Measurements from ENCODE around the gene ABHD6. TPM values are rescaled to one million over a fixed set of nuclear protein-coding genes. Genes with fewer than 3 reads are reported as not detected.
A peak's percentile ranks its signal among the peaks of the same experiment; 100 is the strongest.

Gene ABHD6
- total RNA-seq, 2 donors from 2014 or later, result 7.5 to 8.6 TPM

GRCh38 chr3:58215317-58216025, 22.1 kb upstream of the ABHD6 start:
- Histone ChIP-seq H3K4me1 (ENCODE audit: control insufficient read depth, insufficient read depth, low read length) (no peaks in the 10 kb centered on the region), H3K36me3 (ENCODE audit: control insufficient read depth, insufficient read depth, low read length) (no peaks in the 10 kb centered on the region), H3K27ac (ENCODE audit: low read depth, low read length) (no peak overlapping the region), H3K9me3 (ENCODE audit: control insufficient read depth, low read length) (peaks cover 5% of the 10 kb centered on the region), H3K4me3 (ENCODE audit: low read length) (no peak overlapping the region), H3K27me3 (ENCODE audit: control insufficient read depth, insufficient read depth, low read length, poor library complexity, severe bottlenecking) (no peaks in the 10 kb centered on the region), H3K9ac (ENCODE audit: extremely low read depth, low read length, poor library complexity, severe bottlenecking) (no peak overlapping the region)
- 90 to 92% methylated on average over 4 to 10 of the region's 10 CpGs for WGBS, 2 experiments (ENCODE audit: insufficient coverage in 1 of 2, insufficient read length in 1 of 2)
- H3K9me3 Mint-ChIP-seq, result peaks cover 2% of the 10 kb centered on the region
- peaks cover 3% of the 10 kb centered on the region for H3K27me3 Mint-ChIP-seq (ENCODE audit: insufficient read depth)
- H3K36me3 Mint-ChIP-seq (ENCODE audit: low read depth), result no peaks in the 10 kb centered on the region
- peaks cover 12% of the 10 kb centered on the region for H3K4me1 Mint-ChIP-seq
- peak; percentile 28 for TF ChIP-seq CTCF (conservative IDR thresholded peaks at IDR 0.05)
- H3K4me3 Mint-ChIP-seq, result no peak overlapping the region
- no peak for DNase-seq
- no peak overlapping the region for H3K27ac Mint-ChIP-seq

GRCh38 chr3:58216496-58217195, 20.9 kb upstream of the ABHD6 start:
- H3K4me3 Mint-ChIP-seq, result no peak overlapping the region
- no peak overlapping the region for H3K27ac Mint-ChIP-seq
- Histone ChIP-seq H3K9me3 (ENCODE audit: control insufficient read depth, low read length) (peaks cover 8% of the 10 kb centered on the region), H3K36me3 (ENCODE audit: control insufficient read depth, insufficient read depth, low read length) (no peaks in the 10 kb centered on the region), H3K9ac (ENCODE audit: extremely low read depth, low read length, poor library complexity, severe bottlenecking) (no peak overlapping the region), H3K4me1 (ENCODE audit: control insufficient read depth, insufficient read depth, low read length) (no peaks in the 10 kb centered on the region), H3K4me3 (ENCODE audit: low read length) (no peak overlapping the region), H3K27ac (ENCODE audit: low read depth, low read length) (no peak overlapping the region), H3K27me3 (ENCODE audit: control insufficient read depth, insufficient read depth, low read length, poor library complexity, severe bottlenecking) (no peaks in the 10 kb centered on the region)
- peaks cover 10% of the 10 kb centered on the region for H3K9me3 Mint-ChIP-seq
- TF ChIP-seq CTCF (conservative IDR thresholded peaks at IDR 0.05), result no peak
- peaks cover 3% of the 10 kb centered on the region for H3K27me3 Mint-ChIP-seq (ENCODE audit: insufficient read depth)
- peaks cover 11% of the 10 kb centered on the region for H3K4me1 Mint-ChIP-seq
- H3K36me3 Mint-ChIP-seq (ENCODE audit: low read depth), result no peaks in the 10 kb centered on the region
- 83 to 89% methylated on average over 8 to 10 of the region's 10 CpGs for whole genome bisulfite sequencing, 2 experiments (ENCODE audit: insufficient coverage in 1 of 2, insufficient read length in 1 of 2)
- DNase-seq, result no peak

- Histone ChIP-seq H3K27ac (ENCODE audit: low read depth, low read length) (no peak overlapping the region), H3K9me3 (ENCODE audit: control insufficient read depth, low read length) (peaks cover 8% of the 10 kb centered on the region), H3K36me3 (ENCODE audit: control insufficient read depth, insufficient read depth, low read length) (no peaks in the 10 kb centered on the region), H3K9ac (ENCODE audit: extremely low read depth, low read length, poor library complexity, severe bottlenecking) (no peak overlapping the region), H3K4me1 (ENCODE audit: control insufficient read depth, insufficient read depth, low read length) (peaks cover 5% of the 10 kb centered on the region), H3K4me3 (ENCODE audit: low read length) (no peak overlapping the region), H3K27me3 (ENCODE audit: control insufficient read depth, insufficient read depth, low read length, poor library complexity, severe bottlenecking) (no peaks in the 10 kb centered on the region)
- 14 to 28% methylated on average over 9 to 15 of the region's 15 CpGs for WGBS, 2 experiments (ENCODE audit: insufficient coverage in 1 of 2, insufficient read length in 1 of 2)
- peaks cover 3% of the 10 kb centered on the region for H3K27me3 Mint-ChIP-seq (ENCODE audit: insufficient read depth)
- H3K4me1 Mint-ChIP-seq, result peaks cover 18% of the 10 kb centered on the region
- TF ChIP-seq CTCF (conservative IDR thresholded peaks at IDR 0.05), result peak; percentile 87
- H3K9me3 Mint-ChIP-seq, result peaks cover 10% of the 10 kb centered on the region
- H3K27ac Mint-ChIP-seq, result peak overlapping the region; percentile 42
- no peak overlapping the region for H3K4me3 Mint-ChIP-seq
- H3K36me3 Mint-ChIP-seq (ENCODE audit: low read depth), result no peaks in the 10 kb centered on the region
- DNase-seq, result peak; percentile 94
Observed at GRCh38 chr3:58217209-58217811, 20.3 kb upstream of the ABHD6 start.

Measured in endodermal cell (in vitro differentiated cells).